DMS114 treated with DMSO at 0.1 percent for 48 hours (cell line): ENCODE results near the gene ZNF212.
A peak's percentile ranks its signal among the peaks of the same experiment; 100 is the strongest.
"Not testable (repeated sequence)": the region's sequence is repeated elsewhere in the genome, so short reads cannot be mapped to it uniquely, and the experiment has no call there.

Experiments used
- DNase-seq: peaks from one replicate; lab custom pipeline; 2025; ENCODE audit not compliant: unreplicated experiment; lab: John Stamatoyannopoulos, UW

The ZNF212 gene

DNA sequence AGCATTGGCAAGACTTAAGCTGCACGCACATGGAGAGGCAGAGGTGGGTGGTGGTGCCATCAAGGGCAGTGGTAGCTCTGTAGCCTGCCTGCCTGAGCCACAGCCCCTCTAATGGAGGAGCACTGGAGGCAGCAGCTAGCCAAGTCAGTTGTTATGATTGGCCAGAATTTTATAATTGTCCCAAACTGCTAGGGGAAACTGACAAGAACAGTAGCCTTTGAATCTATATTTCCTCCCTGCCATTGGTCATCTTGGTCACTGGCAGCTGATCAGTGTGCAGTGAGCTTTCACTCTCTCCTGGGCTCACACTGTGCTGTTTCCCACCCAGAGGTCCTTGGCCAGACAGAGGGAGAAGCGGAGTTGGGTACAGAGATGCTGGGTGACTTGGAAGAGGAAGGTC lies 12.9 kb downstream of the ZNF212 start:
- DNase-seq, result no peak

GRCh38 chr7:149253665-149254064 lies 14.2 kb downstream of the ZNF212 start:
- DNase-seq, result no peak

DNA sequence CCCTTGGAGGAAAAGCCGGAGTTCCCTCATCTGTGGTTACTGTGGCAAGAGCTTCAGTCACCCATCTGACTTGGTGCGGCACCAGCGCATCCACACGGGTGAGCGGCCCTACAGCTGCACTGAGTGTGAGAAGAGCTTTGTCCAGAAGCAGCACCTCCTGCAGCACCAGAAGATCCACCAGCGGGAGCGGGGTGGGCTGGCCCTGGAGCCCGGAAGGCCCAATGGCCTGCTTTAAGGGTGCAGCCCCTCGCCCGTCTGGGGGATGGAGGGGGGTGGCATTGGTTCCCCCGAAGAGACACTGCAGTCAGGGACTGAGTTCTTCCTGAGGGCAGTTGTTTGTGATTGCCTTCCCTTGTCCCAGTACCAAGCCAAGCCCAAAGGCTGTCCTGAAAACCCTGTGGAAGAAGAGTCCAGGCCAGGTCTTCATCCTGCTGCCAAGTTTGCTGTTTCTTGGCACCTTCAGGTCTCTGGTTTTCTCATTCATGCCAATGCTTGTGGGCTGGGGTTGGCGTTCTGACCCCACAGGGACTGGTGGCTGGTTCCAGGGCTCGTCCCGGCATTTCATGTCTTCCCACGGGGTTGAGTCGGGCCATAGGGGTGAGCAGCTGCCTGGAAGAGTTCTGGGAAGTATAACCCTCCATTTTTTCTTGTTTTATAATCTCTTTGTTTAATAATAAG lies 14.9 kb downstream of the ZNF212 start:
- DNase-seq, result no peak

GRCh38 chr7:149255174-149255573 lies 15.7 kb downstream of the ZNF212 start:
- DNase-seq, result no peak

GRCh38 chr7:149256568-149256967 lies 17.1 kb downstream of the ZNF212 start:
- no peak for DNase-seq

DNA sequence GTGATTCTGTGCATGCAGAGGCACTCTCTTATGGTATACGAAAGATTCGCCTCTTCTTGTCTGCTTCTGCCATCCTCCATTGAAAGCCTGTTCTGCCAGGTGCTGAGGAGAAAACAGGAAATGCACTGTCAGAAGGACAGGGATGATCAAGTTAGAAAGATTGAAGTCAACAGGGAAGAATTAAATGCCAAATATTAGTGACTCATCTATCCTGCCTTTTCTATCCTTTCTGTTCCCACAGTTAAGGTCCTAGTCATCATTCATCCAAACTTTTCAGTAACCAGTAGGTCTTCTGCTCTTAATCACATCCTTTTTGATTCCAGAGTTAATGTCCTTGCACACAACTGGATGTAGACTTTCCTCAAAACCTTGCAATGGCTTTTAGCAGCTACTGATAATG lies 17.7 kb downstream of the ZNF212 start:
- no peak for DNase-seq

DNA sequence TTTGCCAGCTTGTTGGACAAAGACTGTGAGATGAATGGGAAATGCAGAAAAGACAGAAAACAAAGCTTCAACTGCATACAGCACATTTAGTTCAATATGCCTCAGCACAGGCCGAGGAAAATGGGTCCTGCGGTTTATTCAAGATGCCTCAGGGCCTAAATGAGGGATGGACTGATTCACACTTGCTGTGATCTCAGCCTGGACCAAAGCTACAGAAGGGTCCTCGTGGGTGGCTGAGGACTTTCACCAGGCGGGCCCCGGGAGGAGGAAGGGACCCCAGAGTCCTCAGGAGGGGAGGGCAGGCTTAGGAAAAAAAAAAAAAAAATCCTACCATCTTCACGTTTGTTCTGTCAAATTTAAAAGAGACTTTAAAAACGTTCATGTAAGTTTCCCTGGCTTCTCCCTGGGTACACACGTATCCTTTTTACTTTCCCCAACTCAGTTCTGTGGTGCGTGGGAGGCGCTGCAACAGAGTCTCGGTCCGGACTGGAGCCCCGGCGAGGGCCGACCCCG lies 21.9 kb downstream of the ZNF212 start:
- DNase-seq, result no peak

DNA sequence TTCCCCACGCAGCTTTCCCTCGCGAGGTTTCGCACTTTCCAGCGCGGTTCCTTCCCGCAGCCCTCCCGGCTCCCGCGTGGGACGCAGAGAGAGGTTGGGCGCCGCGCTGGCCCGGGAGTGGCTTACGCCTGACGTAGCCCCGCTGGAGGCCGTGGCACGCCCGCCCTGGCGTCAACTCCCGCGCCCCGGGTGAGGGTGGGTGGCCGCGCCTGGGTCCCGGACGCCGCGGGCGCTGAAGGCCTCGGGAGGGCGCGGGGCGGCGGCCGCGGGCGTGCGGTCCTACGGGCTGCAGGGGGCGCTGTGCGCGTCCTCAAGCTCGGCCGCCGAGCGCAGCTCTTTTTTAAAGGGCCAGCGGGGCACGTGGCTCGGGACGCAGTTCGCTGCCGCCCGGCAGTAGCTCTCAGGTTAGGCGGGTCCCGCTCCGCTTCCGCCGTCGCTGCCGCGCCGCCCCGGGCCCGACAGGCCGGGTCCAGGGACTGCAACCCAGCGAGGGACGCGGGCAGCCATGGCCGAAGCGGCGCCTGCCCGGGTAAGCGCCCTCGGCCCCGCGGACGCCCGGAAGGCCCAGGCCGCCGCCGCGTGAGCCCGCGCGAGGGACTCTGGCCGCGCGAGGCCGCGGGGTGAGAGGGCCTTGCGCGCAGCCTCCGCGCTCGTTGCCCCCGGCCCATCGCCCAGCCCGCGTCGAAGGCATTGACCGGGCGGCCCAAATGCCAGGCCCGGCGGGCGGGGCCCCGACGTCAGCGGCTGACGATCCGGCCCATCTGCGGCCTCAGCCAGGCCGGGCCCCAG lies 22.6 kb downstream of the ZNF212 start, which contains the start of gene ZNF783:
Gene ZNF783, plus strand, starts transcription at position 368 of the 789 bp plus-strand sequence. Its CDS starts 138 bp downstream, at position 506.
- peak; percentile 73 for DNase-seq

DNA sequence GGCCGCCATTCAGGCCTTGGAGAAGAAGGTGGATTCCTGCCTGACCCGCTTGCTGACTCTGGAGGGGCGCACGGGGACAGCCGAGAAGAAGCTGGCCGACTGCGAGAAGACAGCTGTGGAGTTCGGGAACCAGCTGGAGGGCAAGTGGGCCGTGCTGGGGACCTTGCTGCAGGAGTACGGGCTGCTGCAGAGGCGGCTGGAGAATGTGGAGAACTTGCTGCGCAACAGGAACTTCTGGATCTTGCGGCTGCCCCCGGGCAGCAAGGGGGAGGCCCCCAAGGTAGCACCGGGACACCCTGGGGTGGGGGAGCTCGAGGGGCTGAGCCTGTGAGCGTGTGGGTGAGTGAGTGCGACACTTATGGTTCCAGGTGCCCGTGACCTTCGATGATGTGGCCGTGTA lies 27.0 kb downstream of the ZNF212 start:
- DNase-seq, result no peak

- no peak for DNase-seq
Observed at GRCh38 chr7:149267733-149268132, 28.3 kb downstream of the ZNF212 start.

DNA sequence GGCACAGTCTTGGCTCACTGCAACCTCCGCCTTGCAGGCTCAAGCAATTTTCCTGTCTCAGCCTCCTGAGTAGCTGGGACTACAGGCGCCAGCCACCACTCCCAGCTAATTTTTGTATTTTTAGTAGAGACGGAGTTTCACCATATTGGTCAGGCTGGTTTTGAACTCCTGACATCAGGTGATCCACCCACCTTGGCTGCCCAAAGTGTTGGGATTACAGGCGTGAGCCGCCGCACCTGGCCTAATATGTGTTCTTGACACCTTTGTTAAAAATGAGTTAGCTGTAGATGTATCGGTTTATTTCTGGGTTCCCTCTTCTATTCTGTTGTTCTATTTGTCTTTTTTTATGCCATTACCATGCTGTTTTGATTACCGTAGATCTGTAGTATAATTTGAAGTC lies 35.0 kb downstream of the ZNF212 start:
- DNase-seq, result not testable (repeated sequence)

GRCh38 chr7:149277871-149278270 lies 38.4 kb downstream of the ZNF212 start:
- DNase-seq, result no peak

- DNase-seq, result no peak
Observed at GRCh38 chr7:149278396-149278795, 38.9 kb downstream of the ZNF212 start.

DNA sequence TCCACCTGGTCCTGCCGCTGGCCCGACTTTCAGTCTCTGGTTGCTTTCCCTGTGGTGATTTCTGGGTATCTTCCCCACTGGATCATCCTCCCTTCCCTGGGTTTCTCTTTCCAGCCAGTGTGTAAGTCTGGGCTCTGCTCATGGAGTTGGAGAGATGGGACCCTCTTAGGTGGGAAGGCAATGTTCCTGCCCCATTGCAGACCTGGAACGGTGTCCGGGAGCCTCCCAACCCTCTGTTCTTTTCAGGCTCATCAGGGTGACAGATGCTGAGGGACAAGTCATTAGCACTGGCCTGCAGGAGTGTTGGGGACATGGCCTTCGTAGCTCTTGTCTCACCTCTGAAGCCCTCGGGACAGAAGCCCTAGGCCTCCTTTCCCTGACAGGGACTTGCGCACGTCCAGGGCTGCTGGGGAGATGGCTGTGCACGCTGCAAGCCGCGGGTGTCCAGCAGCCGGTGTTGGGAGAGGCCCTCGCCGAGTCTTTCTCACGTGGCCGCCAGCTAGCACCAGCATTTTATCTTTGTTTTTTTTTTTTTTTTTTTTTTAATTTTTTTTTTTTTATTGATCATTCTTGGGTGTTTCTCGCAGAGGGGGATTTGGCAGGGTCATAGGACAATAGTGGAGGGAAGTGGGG lies 39.8 kb downstream of the ZNF212 start:
- DNase-seq, result no peak

DNA sequence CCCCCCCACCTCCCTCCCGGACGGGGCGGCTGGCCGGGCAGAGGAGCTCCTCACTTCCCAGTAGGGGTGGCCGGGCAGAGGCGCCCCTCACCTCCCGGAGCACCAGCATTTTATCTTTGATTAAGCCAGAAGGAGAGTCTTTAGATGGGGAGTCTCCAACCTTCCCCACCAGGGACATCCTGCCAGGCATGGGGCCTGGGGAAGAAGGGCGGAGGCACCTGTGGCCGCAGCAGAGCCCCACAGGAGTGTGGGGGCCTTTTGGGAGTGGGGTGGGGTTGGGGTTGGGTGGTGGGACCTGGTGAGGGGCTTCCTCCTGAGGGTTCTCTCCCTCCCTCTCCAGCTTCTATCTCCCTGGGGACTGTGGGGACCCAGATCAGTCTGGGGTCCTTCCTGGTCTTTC lies 40.7 kb downstream of the ZNF212 start:
- no peak for DNase-seq

GRCh38 chr7:149280661-149281507 lies 41.4 kb downstream of the ZNF212 start:
- no peak for DNase-seq

- no peak for DNase-seq
Observed at GRCh38 chr7:149281508-149282330, 42.3 kb downstream of the ZNF212 start.

DNA sequence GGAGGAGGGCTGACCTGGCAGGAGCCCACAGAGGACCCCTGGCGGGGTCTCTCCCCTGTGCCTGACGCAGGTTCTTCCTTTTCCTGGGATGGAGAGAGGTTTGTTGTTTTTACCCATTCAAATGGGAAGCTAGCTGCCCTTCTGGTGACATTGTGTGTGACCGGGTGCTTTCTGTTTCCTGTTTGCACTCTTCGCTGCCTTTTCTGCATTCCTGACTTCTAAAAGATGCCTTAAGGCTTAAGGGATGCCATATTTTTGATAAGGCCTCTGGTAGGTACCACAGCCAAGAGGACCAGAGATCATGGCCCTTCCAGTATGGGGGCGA lies 42.8 kb downstream of the ZNF212 start:
- no peak for DNase-seq

DNA sequence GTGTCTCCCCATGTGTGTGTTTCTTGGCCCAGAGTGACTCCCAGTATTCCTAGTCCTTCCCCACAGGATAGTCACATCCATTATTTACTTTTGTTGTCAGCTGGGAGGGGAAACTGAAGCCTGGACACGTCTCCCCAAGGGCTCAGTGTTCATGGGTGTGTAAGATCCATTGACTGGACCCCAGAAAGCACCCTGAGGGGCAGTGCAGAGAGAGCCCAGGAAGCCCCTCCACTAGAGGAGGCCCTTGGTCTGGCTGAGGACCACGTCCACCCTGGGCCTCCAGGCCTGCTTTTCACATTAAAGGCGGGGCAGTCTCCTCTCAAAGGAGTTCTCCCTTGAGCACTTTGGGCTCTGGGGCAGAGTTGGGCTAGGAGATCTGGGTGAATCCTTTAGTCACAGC lies 43.9 kb downstream of the ZNF212 start:
- no peak for DNase-seq

GRCh38 chr7:149284343-149284742 lies 44.9 kb downstream of the ZNF212 start:
- no peak for DNase-seq
